BLaER1 (cell line): Measurements from ENCODE around the gene RBKS.
"Not testable (repeated sequence)": the region's sequence is repeated elsewhere in the genome, so short reads cannot be mapped to it uniquely, and the experiment has no call there.

Experiments
- H3K27ac ChIP-seq: shearing (Covaris generic); formaldehyde crosslinking; 2 replicates; pipeline ENCODE4 v1.8.1; 2022
- H3K27me3 ChIP-seq: shearing (Covaris generic); formaldehyde crosslinking; 2 replicates; pipeline ENCODE4 v1.8.1; 2022
- H3K36me3 ChIP-seq: shearing (Covaris generic); formaldehyde crosslinking; 2 replicates; pipeline ENCODE4 v1.8.1; 2022
- H3K4me1 ChIP-seq: shearing (Covaris generic); formaldehyde crosslinking; 2 replicates; pipeline ENCODE4 v1.8.1; 2022
- H3K4me2 ChIP-seq: shearing (Covaris generic); formaldehyde crosslinking; 2 replicates; pipeline ENCODE4 v1.8.1; 2022
- H3K4me3 ChIP-seq: shearing (Covaris generic); formaldehyde crosslinking; 2 replicates; pipeline ENCODE4 v1.8.1; 2022
- H3K9ac ChIP-seq: shearing (Covaris generic); formaldehyde crosslinking; 2 replicates; pipeline ENCODE4 v1.8.1; 2022
- H3K9me3 ChIP-seq: shearing (Covaris generic); formaldehyde crosslinking; 2 replicates; pipeline ENCODE4 v1.8.1; 2022
- H4K20me1 ChIP-seq: shearing (Covaris generic); formaldehyde crosslinking; 2 replicates; pipeline ENCODE4 v1.8.1; 2022
- Cebpa-rat ChIP-seq: shearing (Covaris generic); IDR thresholded peaks from 2 replicates; pipeline ENCODE4 v1.8.1; 2022

Gene RBKS

GRCh38 chr2:27776696-27777095 lies 113.5 kb downstream of the RBKS start:
- H4K20me1 ChIP-seq = peaks cover 31% of the 10 kb centered on the region; the same call in 1 of the 2 replicates
- no peak overlapping the region for H3K4me2 ChIP-seq

GRCh38 chr2:27776097-27776496 lies 114.1 kb downstream of the RBKS start:
- Histone ChIP-seq H3K4me1 (peaks cover 29% of the 10 kb centered on the region), H3K27ac (no peak overlapping the region), H3K9me3 (no peaks in the 10 kb centered on the region), H4K20me1 (peaks cover 31% of the 10 kb centered on the region; the same call in 1 of the 2 replicates), H3K36me3 (peaks cover 54% of the 10 kb centered on the region), H3K27me3 (no peaks in the 10 kb centered on the region), H3K9ac (no peak overlapping the region), H3K4me2 (no peak overlapping the region), H3K4me3 (no peak overlapping the region)
- TF ChIP-seq Cebpa-rat = no peak

More at GRCh38 chr2:27776696-27777095, 113.5 kb downstream of the RBKS start:
- H3K27me3 ChIP-seq = no peaks in the 10 kb centered on the region
- H3K4me1 ChIP-seq = peaks cover 27% of the 10 kb centered on the region
- H3K27ac ChIP-seq = no peak overlapping the region
- H3K36me3 ChIP-seq = peaks cover 54% of the 10 kb centered on the region
- TF ChIP-seq Cebpa-rat = no peak
- no peaks in the 10 kb centered on the region for H3K9me3 ChIP-seq
- H3K4me3 ChIP-seq = no peak overlapping the region
- H3K9ac ChIP-seq = no peak overlapping the region

DNA sequence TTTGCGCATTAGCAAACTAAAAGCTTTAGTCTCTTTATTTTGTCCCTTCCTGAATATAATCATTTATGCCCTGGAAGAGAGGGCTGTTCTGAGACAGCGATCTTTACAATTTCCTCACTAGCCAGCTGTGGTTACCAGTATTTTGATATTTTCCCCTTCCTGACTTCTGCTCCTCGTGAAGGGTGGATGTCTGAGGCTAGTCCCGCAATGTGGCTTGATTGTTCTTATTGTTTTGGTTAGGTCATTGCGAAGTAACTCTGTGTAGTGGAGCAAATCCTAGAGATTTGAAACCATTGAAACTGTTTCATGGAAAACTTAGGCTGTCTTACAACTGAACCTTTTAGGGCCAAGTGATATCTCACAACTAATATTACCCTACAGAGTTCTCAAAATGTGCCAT lies 116.2 kb downstream of the RBKS start:
- Histone ChIP-seq H3K36me3 (peaks cover 39% of the 10 kb centered on the region), H3K4me1 (peaks cover 32% of the 10 kb centered on the region), H3K9me3 (no peaks in the 10 kb centered on the region), H3K27ac (no peak overlapping the region), H3K9ac (no peak overlapping the region; the same call in 1 of the 2 replicates), H4K20me1 (peaks cover 23% of the 10 kb centered on the region; the same call in 1 of the 2 replicates), H3K4me2 (peak overlapping the region; percentile 80), H3K4me3 (no peak overlapping the region), H3K27me3 (no peaks in the 10 kb centered on the region)
- TF ChIP-seq Cebpa-rat = no peak

GRCh38 chr2:27772804-27773203 lies 117.4 kb downstream of the RBKS start:
- Histone ChIP-seq H3K4me1 (peaks cover 32% of the 10 kb centered on the region), H4K20me1 (peaks cover 14% of the 10 kb centered on the region; the same call in 1 of the 2 replicates), H3K27ac (no peak overlapping the region), H3K36me3 (peaks cover 32% of the 10 kb centered on the region), H3K27me3 (no peaks in the 10 kb centered on the region), H3K4me2 (peak overlapping the region; percentile 80), H3K9me3 (no peaks in the 10 kb centered on the region), H3K4me3 (peak overlapping the region; percentile 78), H3K9ac (no peak overlapping the region)
- TF ChIP-seq Cebpa-rat = no peak

GRCh38 chr2:27771548-27772335 lies 118.4 kb downstream of the RBKS start, which contains the start of gene MRPL33:
MRPL33 (plus strand) TSS chr2:27771719; CDS start chr2:27771778, 59 bp downstream.
- peak within 1 kb of the TSS; percentile 78 for H3K4me3 ChIP-seq
- TF ChIP-seq Cebpa-rat = no peak
- H3K4me2 ChIP-seq = peak within 1 kb of the TSS; percentile 80
- peaks cover 5% of the 10 kb centered on the region; the same call in 1 of the 2 replicates for H4K20me1 ChIP-seq
- H3K9me3 ChIP-seq = no peaks in the 10 kb centered on the region
- H3K4me1 ChIP-seq = peaks cover 32% of the 10 kb centered on the region
- H3K36me3 ChIP-seq = peaks cover 25% of the 10 kb centered on the region
- peak within 1 kb of the TSS; percentile 80 for H3K9ac ChIP-seq
- H3K27ac ChIP-seq = peak within 1 kb of the TSS; percentile 77
- no peaks in the 10 kb centered on the region for H3K27me3 ChIP-seq

- peak overlapping the region; percentile 80 for H3K4me2 ChIP-seq
- peaks cover 32% of the 10 kb centered on the region for H3K4me1 ChIP-seq
- no peak for TF ChIP-seq Cebpa-rat
- H3K9ac ChIP-seq = peak overlapping the region; percentile 80
- no peaks in the 10 kb centered on the region for H3K27me3 ChIP-seq
- no peaks in the 10 kb centered on the region for H3K9me3 ChIP-seq
- peak overlapping the region; percentile 78 for H3K4me3 ChIP-seq
- peak overlapping the region; percentile 77 for H3K27ac ChIP-seq
- H3K36me3 ChIP-seq = peaks cover 19% of the 10 kb centered on the region
- H4K20me1 ChIP-seq = peaks cover 5% of the 10 kb centered on the region; the same call in 1 of the 2 replicates
Observed at GRCh38 chr2:27771202-27771547, 119.0 kb downstream of the RBKS start.

- no peak for TF ChIP-seq Cebpa-rat
- Histone ChIP-seq H4K20me1 (no peaks in the 10 kb centered on the region), H3K4me3 (no peak overlapping the region), H3K4me1 (0 out of 2 replicates have a peak, but pooled peaks cover 5% of the 10 kb centered on the region), H3K9ac (no peak overlapping the region), H3K36me3 (no peaks in the 10 kb centered on the region), H3K4me2 (no peak overlapping the region), H3K27ac (no peak overlapping the region), H3K9me3 (no peaks in the 10 kb centered on the region), H3K27me3 (no peaks in the 10 kb centered on the region)
Observed at GRCh38 chr2:27766287-27766661, 123.9 kb downstream of the RBKS start.

- no peak overlapping the region for H3K9ac ChIP-seq
- no peaks in the 10 kb centered on the region for H3K36me3 ChIP-seq
- no peak overlapping the region for H3K4me3 ChIP-seq
- no peaks in the 10 kb centered on the region for H3K9me3 ChIP-seq
- H4K20me1 ChIP-seq = no peaks in the 10 kb centered on the region
- no peak overlapping the region for H3K4me2 ChIP-seq
- H3K27ac ChIP-seq = no peak overlapping the region
- TF ChIP-seq Cebpa-rat = no peak
- H3K27me3 ChIP-seq = no peaks in the 10 kb centered on the region
- H3K4me1 ChIP-seq = no peaks in the 10 kb centered on the region
Observed at GRCh38 chr2:27765621-27766286, 124.4 kb downstream of the RBKS start.

GRCh38 chr2:27764526-27764925 lies 125.7 kb downstream of the RBKS start:
- not testable (repeated sequence) for H3K4me2 ChIP-seq, H3K27me3 ChIP-seq, H3K4me3 ChIP-seq, H3K36me3 ChIP-seq, H3K9ac ChIP-seq, H3K27ac ChIP-seq, H4K20me1 ChIP-seq, H3K4me1 ChIP-seq, H3K9me3 ChIP-seq

GRCh38 chr2:27763907-27764267 lies 126.3 kb downstream of the RBKS start:
- Histone ChIP-seq H3K9ac (no peak overlapping the region), H3K36me3 (no peaks in the 10 kb centered on the region), H3K4me1 (no peaks in the 10 kb centered on the region), H4K20me1 (no peaks in the 10 kb centered on the region), H3K9me3 (no peaks in the 10 kb centered on the region), H3K27ac (no peak overlapping the region), H3K4me2 (no peak overlapping the region), H3K27me3 (no peaks in the 10 kb centered on the region), H3K4me3 (no peak overlapping the region)
- TF ChIP-seq Cebpa-rat = no peak
